22Rv1 (cell line): ENCODE results near the gene COX7A2.

ENCODE experiments used
- H3K27ac ChIP-seq: fragments of 450-650 bp; 2 replicates; pipeline ENCODE4 v1.5.1; 2017
- CTCF ChIP-seq: fragments of 450-650 bp; IDR thresholded peaks from 2 replicates; pipeline ENCODE4 v1.5.1; 2017; ENCODE audit warnings: mild to moderate bottlenecking
- ZFX ChIP-seq: fragments of 450-650 bp; IDR thresholded peaks from 2 replicates; pipeline ENCODE4 v1.6.1; 2017; ENCODE audit warnings: antibody characterized with exemption, borderline replicate concordance

Gene COX7A2

GRCh38 chr6:75234126-75234865 lies 9.3 kb downstream of the COX7A2 start:
- no peak overlapping the region for H3K27ac ChIP-seq
- TF ChIP-seq CTCF (no peak), ZFX (no peak)

- TF ChIP-seq CTCF: no peak
- H3K27ac ChIP-seq: no peak overlapping the region
Observed at GRCh38 chr6:75233092-75233615, 10.4 kb downstream of the COX7A2 start.

- TF ChIP-seq CTCF (peak; percentile 88), ZFX (no peak)
- no peak overlapping the region for H3K27ac ChIP-seq
Observed at GRCh38 chr6:75230484-75231325, 12.9 kb downstream of the COX7A2 start.

- TF ChIP-seq CTCF (no peak), ZFX (no peak)
Observed at GRCh38 chr6:75224303-75224926, 19.2 kb downstream of the COX7A2 start.

GRCh38 chr6:75223428-75223827 lies 20.2 kb downstream of the COX7A2 start:
- TF ChIP-seq ZFX (no peak), CTCF (no peak)
- H3K27ac ChIP-seq: no peak overlapping the region

More at GRCh38 chr6:75224303-75224926, 19.2 kb downstream of the COX7A2 start:
- no peak overlapping the region for H3K27ac ChIP-seq

GRCh38 chr6:75222261-75222660 lies 21.3 kb downstream of the COX7A2 start:
- no peak overlapping the region for H3K27ac ChIP-seq
- TF ChIP-seq CTCF: no peak

- TF ChIP-seq ZFX (no peak), CTCF (no peak)
Observed at GRCh38 chr6:75221116-75221515, 22.5 kb downstream of the COX7A2 start.

More at GRCh38 chr6:75221116-75221515, 22.5 kb downstream of the COX7A2 start:
- H3K27ac ChIP-seq: no peak overlapping the region
